ENCODE results near the gene WDFY3.

- TF ChIP-seq CTCF (IDR thresholded peaks at IDR 0.05) (no peak), POLR2A (IDR thresholded peaks at IDR 0.05) (no peak)
These were observed 162.4 kb downstream of the WDFY3 start for GRCh38 chr4:84804136-84804535.
